ENCODE results near the gene ITPRID1.

GRCh38 chr7:31664890-31665289 is 151.0 kb downstream of the ITPRID1 start:
- TF ChIP-seq CTCF (IDR thresholded peaks at IDR 0.05; ENCODE audit: low read depth, low read length) (no peak), EZH2phosphoT487 (IDR thresholded peaks at IDR 0.05; ENCODE audit: low read depth) (no peak)

All from OCI-LY3 (cell line).